ENCODE results near the gene PPP2R3A. TPM values are rescaled to one million over a fixed set of nuclear protein-coding genes. Genes with fewer than 3 reads are reported as not detected.

The PPP2R3A gene
- total and polyA plus RNA-seq, 9 of the 15 experiments (the other 6 are each of a cell fraction or from before 2014, with no cell fraction given) = 0.10 to 0.50 (median 0.24) TPM

DNA sequence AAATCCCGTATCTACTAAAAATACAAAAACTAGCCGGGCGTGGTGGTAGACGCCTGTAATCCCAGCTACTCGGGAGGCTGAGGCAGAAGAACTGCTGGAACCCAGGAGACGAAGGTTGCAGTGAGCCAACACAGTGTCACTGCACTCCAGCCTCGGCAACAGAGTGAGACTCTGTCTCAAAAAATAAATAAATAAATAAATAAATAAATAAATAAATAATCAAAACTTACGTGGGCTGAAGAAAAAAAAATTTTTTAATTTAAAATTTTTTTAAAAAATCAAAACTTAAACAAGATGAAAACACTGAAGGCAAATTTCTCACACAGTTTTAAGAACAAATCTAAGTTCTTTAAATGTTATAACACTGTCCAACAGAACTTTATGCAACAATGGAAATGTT is 216.2 kb downstream of the PPP2R3A start (continued):
- TF ChIP-seq, protein P1, sequence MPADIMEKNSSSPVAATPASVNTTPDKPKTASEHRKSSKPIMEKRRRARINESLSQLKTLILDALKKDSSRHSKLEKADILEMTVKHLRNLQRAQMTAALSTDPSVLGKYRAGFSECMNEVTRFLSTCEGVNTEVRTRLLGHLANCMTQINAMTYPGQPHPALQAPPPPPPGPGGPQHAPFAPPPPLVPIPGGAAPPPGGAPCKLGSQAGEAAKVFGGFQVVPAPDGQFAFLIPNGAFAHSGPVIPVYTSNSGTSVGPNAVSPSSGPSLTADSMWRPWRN (IDR thresholded peaks at IDR 0.05; ENCODE audit: low read depth) = no peak

DNA sequence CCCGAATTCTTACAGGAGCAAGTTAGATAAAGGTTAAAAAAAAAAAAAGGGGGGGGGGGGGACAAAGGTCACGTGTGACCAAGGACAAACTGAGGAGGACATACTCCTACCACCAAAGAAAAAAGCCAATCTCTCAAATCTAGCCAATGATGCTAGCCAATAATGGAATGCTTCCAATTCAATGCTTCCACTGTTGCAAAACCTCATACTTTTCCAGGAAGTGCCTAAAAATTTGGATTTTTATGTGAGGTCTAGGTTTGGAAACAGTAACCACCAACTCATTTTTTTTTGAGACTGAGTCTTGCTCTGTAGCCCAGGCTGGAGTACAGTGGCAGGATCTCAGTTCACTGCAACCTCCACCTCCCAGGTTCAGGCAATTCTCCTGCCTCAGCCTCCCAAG is 219.2 kb downstream of the PPP2R3A start:
- TF ChIP-seq GTF2A2 (tag; IDR thresholded peaks at IDR 0.05) (no peak), L3MBTL2 (IDR thresholded peaks at IDR 0.05) (no peak), HEY1 (CRISPR knock-in tag; IDR thresholded peaks at IDR 0.05; ENCODE audit: borderline replicate concordance) (no peak), SPI1 (IDR thresholded peaks at IDR 0.05; ENCODE audit: borderline replicate concordance, low read depth, low read length) (no peak)
- TF ChIP-seq, protein P2, sequence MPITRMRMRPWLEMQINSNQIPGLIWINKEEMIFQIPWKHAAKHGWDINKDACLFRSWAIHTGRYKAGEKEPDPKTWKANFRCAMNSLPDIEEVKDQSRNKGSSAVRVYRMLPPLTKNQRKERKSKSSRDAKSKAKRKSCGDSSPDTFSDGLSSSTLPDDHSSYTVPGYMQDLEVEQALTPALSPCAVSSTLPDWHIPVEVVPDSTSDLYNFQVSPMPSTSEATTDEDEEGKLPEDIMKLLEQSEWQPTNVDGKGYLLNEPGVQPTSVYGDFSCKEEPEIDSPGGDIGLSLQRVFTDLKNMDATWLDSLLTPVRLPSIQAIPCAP (CRISPR knock-in tag; IDR thresholded peaks at IDR 0.05; ENCODE audit: borderline replicate concordance) = no peak
- H4K20me1 ChIP-seq (replicated peaks; ENCODE audit: control insufficient read depth, insufficient read depth, low read length) = peaks cover 33% of the 10 kb centered on the region
- H3K27ac ChIP-seq (ENCODE audit: extremely low read depth, low read depth, low read length) = no peak overlapping the region
- intact Hi-C loops (cut with micrococcal nuclease) (no loop called here), in situ Hi-C loops (cut with MboI) (no loop called here)
- no TSS peak for BruUV-seq (replicated peaks)
- DNase-seq (ENCODE audit: extremely low read depth in 1 of 4, low spot score in 3 of 4) (no peak), ATAC-seq (no peak), FAIRE-seq (no peak)
- H3K79me2 ChIP-seq (ENCODE audit: control insufficient read depth, insufficient read depth, low read length) = peaks cover 98% of the 10 kb centered on the region
- CTCF ChIA-PET (ENCODE audit: low intra/inter-chr PET ratio) = no interaction called here
- no peaks in the 10 kb centered on the region for H3K9me3 ChIP-seq (replicated peaks; ENCODE audit: control insufficient read depth, insufficient read depth, low read depth, low read length)
- POLR2A ChIA-PET = interaction anchor here (1.2 kb wide), 2 partner anchors 9 to 10 kb away, joined by 3 read pairs; no protein-coding TSS in a partner anchor
- peaks cover 12 to 18% of the 10 kb centered on the region in 2 experiments; a peak in 4 of 5 replicates for H3K4me1 ChIP-seq (replicated peaks in 1 of 2; ENCODE audit: control insufficient read depth in 2 of 2, insufficient read depth in 2 of 2, low read length in 2 of 2)
- peaks cover 3% of the 10 kb centered on the region for H3K9me1 ChIP-seq (ENCODE audit: control insufficient read depth, insufficient read depth, low read length)
- no peak overlapping the region for H3K9ac ChIP-seq (ENCODE audit: insufficient read depth in 1 of 2, low read depth in 2 of 2, low read length in 2 of 2)
- H3K36me3 ChIP-seq (ENCODE audit: control insufficient read depth, insufficient read depth, low read length) = no peaks in the 10 kb centered on the region
- no peak overlapping the region for H3K4me2 ChIP-seq (ENCODE audit: insufficient read depth, low read length)
- no peaks in the 10 kb centered on the region for H3K27me3 ChIP-seq (ENCODE audit: control insufficient read depth in 2 of 2, insufficient read depth in 2 of 2, low read length in 2 of 2)
- no CpG with 5 or more reads among the region's 2 CpGs for WGBS (ENCODE audit: insufficient coverage, low coverage, missing lambda C conversion rate)
- no peak overlapping the region for H3K4me3 ChIP-seq
- H2AFZ ChIP-seq (ENCODE audit: low read depth, low read length) = no peak overlapping the region

All from K562 (cell line).